T-helper 2 cell treated with Interferon-gamma antibody and Interleukin-4, amounts not matched to agents 100 ng/mL and 5 ng/mL, for 36 hours (primary cell): ENCODE measurements around the gene SMO. TPM values are rescaled to one million over a fixed set of nuclear protein-coding genes. Genes with fewer than 3 reads are reported as not detected.
"Not testable (repeated sequence)": the region's sequence is repeated elsewhere in the genome, so short reads cannot be mapped to it uniquely, and the experiment has no call there.

Source experiments
- intact Hi-C: fragments of 100-400 bp; cut with micrococcal nuclease; formaldehyde crosslinking; loops from one replicate; pipeline ENCODE4 v1.15.1; 2023
- total RNA-seq: library from RNA; stranded (reverse); gene quantifications from 2 replicates; pipeline ENCODE4 v1.2.3, GENCODE V29; 2022

SMO gene
- total RNA-seq, 1 donor from 2014 or later: 0.14 TPM

- intact Hi-C loops: no loop called here
These were observed 20.2 kb downstream of the SMO start for GRCh38 chr7:129208667-129209066.

GRCh38 chr7:129209067-129209926, 20.9 kb downstream of the SMO start:
- intact Hi-C loops: no loop called here

- intact Hi-C loops: loop anchor here (2.0 kb wide), 1 partner anchor 46 kb away; no protein-coding TSS in a partner anchor
These were observed 22.0 kb downstream of the SMO start for GRCh38 chr7:129210256-129210988.

- intact Hi-C loops: loop anchor here (2.0 kb wide), 1 partner anchor 46 kb away; no protein-coding TSS in a partner anchor
These were observed 22.5 kb downstream of the SMO start for GRCh38 chr7:129210989-129211312.

- intact Hi-C loops: no loop called here
These were observed 23.7 kb downstream of the SMO start for GRCh38 chr7:129212126-129212525.

- intact Hi-C loops: no loop called here
These were observed 24.2 kb downstream of the SMO start for GRCh38 chr7:129212596-129212995.

GRCh38 chr7:129213828-129214227, 25.4 kb downstream of the SMO start:
- intact Hi-C loops: no loop called here

GRCh38 chr7:129215691-129216090, 27.3 kb downstream of the SMO start:
- intact Hi-C loops: not testable (repeated sequence)

- intact Hi-C loops: not testable (repeated sequence)
These were observed 27.8 kb downstream of the SMO start for GRCh38 chr7:129216101-129216715.

- intact Hi-C loops: not testable (repeated sequence)
These were observed 28.5 kb downstream of the SMO start for GRCh38 chr7:129216821-129217416.

GRCh38 chr7:129218514-129219062, 30.2 kb downstream of the SMO start:
- intact Hi-C loops: loop anchor here (1.0 kb wide), 2 partner anchors 53 to 80 kb away; no protein-coding TSS in a partner anchor

GRCh38 chr7:129219166-129219565, 30.7 kb downstream of the SMO start:
- intact Hi-C loops: not testable (repeated sequence)

GRCh38 chr7:129222064-129222463, 33.6 kb downstream of the SMO start:
- intact Hi-C loops: loop anchor here (5.0 to 10.0 kb wide), 3 partner anchors 143 to 1220 kb away; partner anchors contain the start of gene CEP41

GRCh38 chr7:129224251-129225205, 36.1 kb downstream of the SMO start, which contains the start of gene AHCYL2:
Gene AHCYL2, plus strand, starts transcription at chr7:129225030.
- intact Hi-C loops: loop anchor here (1.0 to 10.0 kb wide), 14 partner anchors 140 to 1218 kb away; partner anchors contain the start of genes ATP6V1F, CALU, CEP41 and KLHDC10

- intact Hi-C loops: loop anchor here (1.0 to 10.0 kb wide), 5 partner anchors 139 to 769 kb away; partner anchors contain the start of genes ATP6V1F and UBE2H
These were observed 36.9 kb downstream of the SMO start for GRCh38 chr7:129225206-129225930.

GRCh38 chr7:129225931-129226572, 37.6 kb downstream of the SMO start:
- intact Hi-C loops: loop anchor here (1.0 to 10.0 kb wide), 5 partner anchors 139 to 769 kb away; partner anchors contain the start of genes ATP6V1F and UBE2H

- intact Hi-C loops: loop anchor here (10.0 kb wide), 1 partner anchor 137 kb away; no protein-coding TSS in a partner anchor
These were observed 39.5 kb downstream of the SMO start for GRCh38 chr7:129227646-129228578.
